HepG2 (cell line): ENCODE data around the gene TTC31. TPM values are rescaled to one million over a fixed set of nuclear protein-coding genes. Genes with fewer than 3 reads are reported as not detected.

Experiments
- ARID4A ChIP-seq: sonication (generic); formaldehyde crosslinking; IDR thresholded peaks from 2 replicates; pipeline ENCODE4 v1.5.0; 2020; ENCODE audit warnings: mild to moderate bottlenecking, missing genetic modification reagents, borderline replicate concordance
- FOSL1 ChIP-seq: sonication (generic); formaldehyde crosslinking; IDR thresholded peaks from 2 replicates; pipeline ENCODE4 v1.9.0; 2021; ENCODE audit warnings: missing genetic modification reagents, borderline replicate concordance
- FOXC1 ChIP-seq: sonication (generic); formaldehyde crosslinking; IDR thresholded peaks from 2 replicates; pipeline ENCODE4 v1.8.0; 2022; ENCODE audit warnings: mild to moderate bottlenecking, missing genetic modification reagents, borderline replicate concordance
- GFI1 ChIP-seq: sonication (generic); formaldehyde crosslinking; IDR thresholded peaks from 2 replicates; pipeline ENCODE4 v1.5.0; 2020; ENCODE audit warnings: missing genetic modification reagents, mild to moderate bottlenecking, borderline replicate concordance
- KDM2A ChIP-seq: sonication (generic); formaldehyde crosslinking; IDR thresholded peaks from 2 replicates; pipeline ENCODE4 v1.4.0; 2020; ENCODE audit warnings: low read depth, missing genetic modification reagents, borderline replicate concordance
- MAX ChIP-seq: IDR thresholded peaks from 2 replicates; pipeline ENCODE4 v1.6.1; 2012; ENCODE audit warnings: inconsistent platforms
- ONECUT2 ChIP-seq: sonication (generic); formaldehyde crosslinking; IDR thresholded peaks from 2 replicates; pipeline ENCODE4 v1.4.0; 2020; ENCODE audit warnings: missing genetic modification reagents
- PCBP1 ChIP-seq: fragments of 200-400 bp; formaldehyde crosslinking; IDR thresholded peaks from 2 replicates; pipeline ENCODE4 v1.6.1; 2017; ENCODE audit warnings: mild to moderate bottlenecking, low read depth, low read length, borderline replicate concordance
- TIGD3 ChIP-seq: sonication (generic); formaldehyde crosslinking; IDR thresholded peaks from 2 replicates; pipeline ENCODE4 v1.5.1; 2020; ENCODE audit warnings: mild to moderate bottlenecking, missing genetic modification reagents, borderline replicate concordance
- ZBTB26 ChIP-seq: IDR thresholded peaks from 2 replicates; pipeline ENCODE4 v1.6.1; 2016; ENCODE audit warnings: missing compliant biosample characterization, missing genetic modification reagents, borderline replicate concordance
- ZNF687 ChIP-seq: sonication (generic); formaldehyde crosslinking; IDR thresholded peaks from 2 replicates; pipeline ENCODE4 v1.5.1; 2020; ENCODE audit warnings: mild to moderate bottlenecking, missing genetic modification reagents, moderate library complexity
- polyA plus RNA-seq, 8 experiments: library from polyadenylated mRNA; depleted of rRNA in 3 of 8; stranded (reverse) in 7 of 8; unstranded in 1 of 8; fragments of >200 nt; fragmentation: Illumina TruSeq in 4 of 8; extraction: Trizol in 4 of 8; gene quantifications; 2 replicates each; pipeline versions ENCODE4 v1.2.1 to v1.2.3, GENCODE V29; 2011 to 2016; ENCODE audit warnings: low read depth in 4 of 8, missing spikeins in 1 of 8, mixed read lengths in 1 of 8; ENCODE audit not compliant: insufficient read depth in 1 of 8
- total RNA-seq, 5 experiments: library from RNA; depleted of rRNA; stranded (reverse); fragments of >200 nt; fragmentation: Illumina TruSeq; extraction: Trizol; gene quantifications; 2 replicates each; pipeline ENCODE4 v1.2.3, GENCODE V29; 2016; ENCODE audit warnings: low read depth in 1 of 5
- TF ChIP-seq, protein P1 (sequence below): sonication (generic); formaldehyde crosslinking; conservative IDR thresholded peaks from 2 replicates; pipeline ENCODE4 v1.4.0; 2020; ENCODE audit warnings: missing genetic modification reagents

TTC31 gene
- total and polyA plus RNA-seq, 2 of the 13 experiments (the other 11 are each of a cell fraction or from before 2014, with no cell fraction given): 28.3 to 39.5 TPM

DNA sequence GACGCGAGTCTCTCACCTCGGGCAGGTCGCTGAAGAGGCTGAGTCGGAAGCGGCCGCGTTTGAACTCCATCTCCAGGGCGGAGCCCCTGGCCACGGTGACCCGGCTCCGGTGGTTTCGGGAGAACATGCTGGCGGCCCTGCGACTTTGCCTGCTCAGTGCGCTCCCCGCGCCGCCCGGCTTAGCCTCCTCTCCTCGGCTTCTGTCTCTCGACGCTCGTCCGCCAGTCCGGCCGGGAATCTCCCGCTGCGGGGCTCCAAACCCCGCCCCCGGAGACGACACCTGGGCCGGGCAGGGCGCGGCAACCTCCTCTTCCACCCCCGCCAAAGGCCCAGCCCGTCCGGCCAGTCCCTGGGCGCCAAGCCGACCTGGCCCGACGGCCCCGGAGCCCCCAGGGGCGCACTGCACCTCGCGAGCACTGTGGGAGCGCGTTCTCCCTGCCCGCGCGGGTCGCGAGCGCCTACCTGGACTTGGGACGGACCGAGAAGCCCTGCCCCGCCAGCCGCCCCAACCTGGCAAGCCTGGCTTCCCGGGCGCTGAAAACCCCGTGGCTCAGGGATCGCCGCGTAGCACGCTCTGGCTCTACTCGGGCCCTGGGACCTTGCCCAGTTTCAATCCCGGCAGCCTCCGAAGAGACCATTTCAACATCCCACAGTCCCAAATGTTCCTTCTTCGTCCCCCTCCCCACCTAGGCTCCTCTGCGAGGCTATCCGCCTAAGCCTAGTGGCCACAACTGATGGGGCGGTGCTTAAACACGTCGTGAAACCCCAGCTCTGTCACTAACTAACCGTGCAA is 41.0 kb upstream of the TTC31 start, which contains the start of gene RTKN (continued):
- TF ChIP-seq ZBTB26 (CRISPR knock-in tag) (0 out of 2 replicates have a peak, but pooled peaks have one; percentile 59), ZNF687 (CRISPR knock-in tag) (peak; percentile 89), ARID4A (CRISPR knock-in tag) (peak; percentile 87), ONECUT2 (CRISPR knock-in tag) (peak; percentile 39; the same call in 1 of the 2 replicates), FOXC1 (CRISPR knock-in tag) (peak; percentile 86; the same call in 1 of the 2 replicates), TIGD3 (CRISPR knock-in tag) (peak; percentile 74; the same call in 1 of the 2 replicates), KDM2A (CRISPR knock-in tag) (peak; percentile 77), MAX (peak; percentile 60), GFI1 (CRISPR knock-in tag) (peak; percentile 58; the same call in 1 of the 2 replicates), PCBP1 (peak; percentile 49; the same call in 1 of the 2 replicates), FOSL1 (CRISPR knock-in tag) (no peak)
- TF ChIP-seq, protein P1, sequence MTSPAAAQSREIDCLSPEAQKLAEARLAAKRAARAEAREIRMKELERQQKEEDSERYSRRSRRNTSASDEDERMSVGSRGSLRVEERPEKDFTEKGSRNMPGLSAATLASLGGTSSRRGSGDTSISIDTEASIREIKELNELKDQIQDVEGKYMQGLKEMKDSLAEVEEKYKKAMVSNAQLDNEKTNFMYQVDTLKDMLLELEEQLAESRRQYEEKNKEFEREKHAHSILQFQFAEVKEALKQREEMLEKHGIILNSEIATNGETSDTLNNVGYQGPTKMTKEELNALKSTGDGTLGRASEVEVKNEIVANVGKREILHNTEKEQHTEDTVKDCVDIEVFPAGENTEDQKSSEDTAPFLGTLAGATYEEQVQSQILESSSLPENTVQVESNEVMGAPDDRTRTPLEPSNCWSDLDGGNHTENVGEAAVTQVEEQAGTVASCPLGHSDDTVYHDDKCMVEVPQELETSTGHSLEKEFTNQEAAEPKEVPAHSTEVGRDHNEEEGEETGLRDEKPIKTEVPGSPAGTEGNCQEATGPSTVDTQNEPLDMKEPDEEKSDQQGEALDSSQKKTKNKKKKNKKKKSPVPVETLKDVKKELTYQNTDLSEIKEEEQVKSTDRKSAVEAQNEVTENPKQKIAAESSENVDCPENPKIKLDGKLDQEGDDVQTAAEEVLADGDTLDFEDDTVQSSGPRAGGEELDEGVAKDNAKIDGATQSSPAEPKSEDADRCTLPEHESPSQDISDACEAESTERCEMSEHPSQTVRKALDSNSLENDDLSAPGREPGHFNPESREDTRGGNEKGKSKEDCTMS (CRISPR knock-in tag): no peak
